Measurements from ENCODE around the gene ABCD4.

ABCD4 gene

DNA sequence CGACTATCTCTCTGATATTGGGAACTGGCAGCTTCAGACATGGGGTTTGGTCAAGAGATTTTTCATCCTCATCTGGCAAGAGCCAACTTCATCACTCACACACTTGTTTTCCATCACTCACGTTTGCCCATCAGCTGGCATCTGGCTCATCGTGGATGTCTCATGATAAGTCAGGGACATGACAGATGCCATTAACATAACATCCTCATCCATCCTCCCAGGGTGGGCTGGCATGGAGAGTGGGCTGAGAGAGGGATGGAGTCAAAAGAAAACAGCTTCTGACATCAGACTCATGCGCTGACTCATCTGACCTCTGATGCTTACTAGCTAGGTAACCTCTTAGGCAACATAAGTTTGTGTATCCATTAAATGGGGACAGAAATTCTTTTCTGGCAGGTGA is 65.3 kb downstream of the ABCD4 start:
- DNase-seq (ENCODE audit: low read depth, low spot score) = no peak

Measured in iPS DF 19.7 (cell line).